HG03175 (cell line): Measurements from ENCODE around the gene METTL2A.
A peak's percentile ranks its signal among the peaks of the same experiment; 100 is the strongest.
"Not testable (repeated sequence)": the region's sequence is repeated elsewhere in the genome, so short reads cannot be mapped to it uniquely, and the experiment has no call there.

ENCODE experiments used
- ATAC-seq: cut with Tn5 transposase; IDR thresholded peaks from one replicate; pipeline ENCODE4 v1.9.1; 2021; ENCODE audit warnings: mild to moderate bottlenecking, moderate library complexity; ENCODE audit not compliant: unreplicated experiment

Gene METTL2A

DNA sequence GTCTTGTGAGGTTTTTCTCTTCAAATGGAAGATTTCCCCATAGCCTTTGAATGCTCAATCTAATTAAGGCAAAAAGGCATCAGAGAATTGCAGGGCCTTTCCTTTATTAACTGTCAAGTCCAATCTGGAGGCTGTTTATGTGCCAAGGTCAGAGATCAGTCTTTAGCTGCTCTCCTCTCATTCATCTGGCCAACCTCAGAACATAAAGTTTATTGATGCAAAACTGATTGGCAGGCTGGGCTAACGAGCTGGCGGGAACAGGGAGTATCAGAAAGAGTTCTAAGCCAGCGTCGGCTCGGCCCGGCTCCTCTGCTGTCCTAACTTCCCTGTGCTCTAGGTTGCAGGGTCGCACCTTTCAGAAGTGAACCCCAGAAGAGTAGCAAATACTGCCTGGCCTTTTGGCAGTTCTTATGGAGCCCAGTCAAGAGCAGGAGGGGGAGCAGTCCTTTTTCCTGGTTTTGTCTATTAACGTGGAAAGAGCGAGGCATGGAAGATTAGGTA, 47.7 kb downstream of the METTL2A start:
- ATAC-seq: not testable (repeated sequence)

DNA sequence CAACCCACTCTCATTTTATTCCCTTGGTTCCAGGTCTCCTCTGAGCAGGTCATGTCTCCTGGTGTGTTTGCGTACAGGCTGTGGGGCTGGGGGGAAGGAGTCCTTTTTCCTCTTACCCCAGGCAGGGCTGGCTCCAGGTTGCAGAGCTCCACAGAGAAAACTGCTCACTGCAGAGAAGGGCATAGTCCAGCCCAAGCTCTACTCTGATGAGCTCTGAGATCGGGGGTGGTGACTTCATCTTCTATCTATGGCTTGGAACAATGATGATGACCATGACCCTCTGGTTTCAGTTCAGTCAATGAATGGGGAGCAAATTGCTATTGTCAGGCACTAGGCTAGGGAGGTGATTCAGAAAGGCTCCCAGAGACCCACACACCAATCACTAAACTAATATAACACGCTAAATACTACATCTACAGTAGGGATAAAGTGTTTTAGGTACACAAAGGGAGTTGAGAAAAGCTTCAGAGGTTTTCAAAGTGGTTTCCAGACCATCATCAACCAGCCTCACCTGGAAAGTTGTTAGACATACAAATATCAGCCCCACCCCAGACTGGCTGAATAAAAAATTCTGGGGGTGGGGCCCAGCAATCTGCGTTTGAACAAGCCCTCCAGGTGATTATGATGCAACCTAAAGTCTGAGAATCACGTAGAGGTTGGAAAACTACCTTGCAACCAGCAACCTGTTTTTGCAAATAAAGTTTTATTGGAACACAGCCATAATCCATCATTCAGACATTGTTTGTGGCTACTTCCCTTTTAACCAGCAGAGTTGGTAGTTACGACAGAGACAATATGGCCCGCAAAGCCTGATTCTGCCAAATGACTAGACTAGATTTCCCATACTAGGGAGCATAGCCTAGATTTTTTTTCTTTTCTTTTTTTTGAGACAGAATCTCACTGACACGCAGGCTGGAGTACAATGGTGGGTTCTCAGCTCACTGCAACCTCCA, 49.6 kb downstream of the METTL2A start:
- ATAC-seq: not testable (repeated sequence)

DNA sequence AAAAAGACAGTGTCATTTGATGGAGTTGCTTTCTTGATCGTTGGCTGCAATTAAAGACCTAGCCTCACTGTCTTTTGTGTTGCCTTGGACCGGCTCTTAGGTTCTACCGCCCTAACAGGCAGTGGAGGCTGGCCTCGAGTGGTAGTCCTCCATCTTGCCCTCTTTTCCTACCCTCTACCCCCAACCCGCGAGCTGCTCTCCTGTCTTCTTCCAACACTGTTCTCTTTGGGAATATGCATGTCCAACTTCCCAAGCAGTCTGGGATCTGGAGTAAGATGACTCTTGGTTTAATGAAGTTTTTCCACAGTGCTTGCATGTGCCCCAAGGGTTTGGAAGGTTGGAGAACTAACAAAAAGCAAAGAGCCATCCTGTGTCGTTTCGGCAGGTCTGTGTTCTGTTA, 53.4 kb downstream of the METTL2A start:
- not testable (repeated sequence) for ATAC-seq

DNA sequence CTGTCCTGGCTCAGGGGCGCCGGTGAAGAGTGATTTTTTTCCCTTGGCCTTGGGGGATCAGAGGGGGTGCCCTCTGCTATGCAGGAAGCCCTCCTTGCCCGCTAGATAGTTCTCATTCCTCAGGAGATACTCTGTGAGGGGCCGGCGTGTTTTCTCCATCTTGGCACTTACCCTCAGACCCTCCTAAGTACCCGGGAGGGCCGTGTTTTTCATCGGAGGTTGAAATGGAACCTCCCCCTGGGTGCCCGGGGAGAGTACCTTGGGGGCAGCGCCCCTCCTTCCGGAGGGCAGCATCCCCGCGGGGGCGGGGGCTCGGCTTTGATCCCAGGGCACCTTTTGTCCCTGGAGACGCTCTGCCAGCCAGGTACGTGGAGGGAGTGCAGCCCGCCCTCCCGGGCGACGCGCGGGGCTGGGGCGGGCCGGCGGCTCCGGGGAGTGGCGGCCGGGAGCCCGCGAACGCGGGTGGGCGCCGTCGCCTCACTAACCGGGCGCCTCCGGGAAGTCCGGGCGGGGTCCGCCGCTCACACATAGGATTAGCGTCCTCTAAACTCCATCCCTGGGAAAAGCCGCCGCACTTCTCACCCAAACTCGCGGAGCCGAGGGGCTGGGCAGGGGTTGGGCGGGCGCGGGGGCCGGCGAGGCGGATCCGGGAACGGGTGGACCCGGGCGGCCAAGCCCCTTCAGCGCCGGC, 54.2 kb downstream of the METTL2A start:
- peak; percentile 24 for ATAC-seq

DNA sequence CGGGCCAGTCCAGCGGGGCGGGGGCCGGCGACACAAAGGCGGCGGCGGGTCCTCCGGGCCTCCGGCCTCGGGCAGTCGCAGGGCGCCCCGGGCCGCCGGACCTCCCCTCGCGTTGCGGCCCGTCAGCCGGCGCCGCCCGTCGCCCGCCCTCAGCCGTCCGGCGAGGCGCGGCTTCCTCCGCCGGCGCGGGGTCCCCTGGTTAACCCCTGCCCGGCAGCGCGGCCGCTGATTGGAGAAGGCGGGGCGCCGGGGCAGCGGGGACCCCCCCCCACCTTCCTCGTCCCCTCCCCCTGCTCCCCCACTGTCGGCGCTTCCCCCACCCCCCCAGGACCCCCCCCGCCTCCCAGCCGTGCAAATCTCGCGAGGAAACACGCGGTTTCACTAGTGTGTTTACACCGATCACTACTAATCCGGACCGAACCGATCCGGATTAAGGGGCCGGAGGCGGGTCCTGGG, 54.8 kb downstream of the METTL2A start, which contains the start of gene TLK2:
Gene TLK2, plus strand, starts transcription at position 402 of the 456 bp plus-strand sequence. CDS start 2,301 bp downstream, outside the sequence.
- peak; percentile 73 for ATAC-seq

DNA sequence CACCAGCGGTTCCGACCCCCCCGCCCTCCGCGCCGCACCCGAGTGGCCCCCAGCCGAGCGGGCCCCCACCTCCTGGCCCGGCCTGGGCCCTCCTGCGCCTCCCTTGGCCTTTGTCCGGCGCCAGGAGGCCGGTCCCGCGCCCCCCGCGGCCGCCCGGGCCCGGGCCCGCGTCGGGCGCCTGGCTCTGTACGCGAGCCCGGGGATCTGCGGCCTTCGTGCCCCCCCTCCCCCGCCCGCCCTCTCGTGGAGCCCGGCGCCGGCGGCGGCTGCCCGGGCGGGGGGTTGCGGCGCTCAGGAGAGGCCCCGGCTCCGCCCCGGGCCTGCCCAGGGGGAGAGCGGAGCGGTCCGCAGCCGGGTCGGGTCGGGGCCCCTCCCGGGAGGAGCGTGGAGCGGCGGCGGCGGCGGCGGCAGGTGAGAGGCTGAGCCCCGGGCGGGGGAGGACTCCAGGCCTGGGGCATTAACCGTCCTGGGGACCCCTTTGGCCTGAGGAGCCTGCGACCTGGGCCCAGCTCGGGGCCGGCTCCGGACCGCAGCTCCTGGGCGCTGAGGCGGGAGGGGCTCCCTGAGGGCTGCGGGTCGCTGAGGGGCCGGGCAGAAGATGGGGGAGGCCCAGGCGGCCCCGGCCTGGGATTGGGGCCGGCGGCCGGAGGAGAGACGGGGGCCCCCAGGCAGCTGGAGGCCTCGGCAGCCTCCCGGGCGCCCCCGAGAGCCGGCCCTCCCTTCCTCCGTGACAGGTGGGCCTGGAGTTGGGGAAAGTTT, 55.4 kb downstream of the METTL2A start:
- ATAC-seq: peak; percentile 33

DNA sequence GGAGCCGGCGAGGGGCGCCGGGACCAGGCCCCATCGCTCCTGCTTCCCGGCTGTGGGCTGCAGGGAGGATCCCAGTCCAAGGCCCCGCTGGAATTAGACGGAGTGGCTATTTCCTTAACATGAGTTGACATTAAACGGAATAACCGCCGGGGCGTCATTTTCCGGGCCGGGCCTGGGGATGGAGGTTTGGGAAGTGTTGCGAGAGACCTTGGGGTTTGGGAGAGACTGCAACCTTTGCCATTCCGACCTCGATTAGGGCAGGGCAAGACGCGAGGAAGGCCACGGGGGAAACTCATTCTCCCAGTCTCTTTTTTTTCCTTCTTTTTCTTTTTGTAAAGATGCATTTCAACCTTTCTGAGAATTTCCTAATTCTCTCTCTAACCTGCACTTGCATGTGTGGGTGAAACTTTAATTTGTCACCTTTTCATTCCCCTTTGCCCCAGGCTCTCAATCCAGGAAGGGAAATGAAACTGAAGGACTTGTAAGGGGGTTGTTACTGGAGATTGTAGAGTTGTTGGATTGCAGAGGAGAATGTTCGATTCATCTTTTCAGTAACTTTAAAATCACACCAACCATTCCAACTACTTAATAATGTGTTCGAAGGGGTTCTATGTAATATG, 56.1 kb downstream of the METTL2A start:
- not testable (repeated sequence) for ATAC-seq

DNA sequence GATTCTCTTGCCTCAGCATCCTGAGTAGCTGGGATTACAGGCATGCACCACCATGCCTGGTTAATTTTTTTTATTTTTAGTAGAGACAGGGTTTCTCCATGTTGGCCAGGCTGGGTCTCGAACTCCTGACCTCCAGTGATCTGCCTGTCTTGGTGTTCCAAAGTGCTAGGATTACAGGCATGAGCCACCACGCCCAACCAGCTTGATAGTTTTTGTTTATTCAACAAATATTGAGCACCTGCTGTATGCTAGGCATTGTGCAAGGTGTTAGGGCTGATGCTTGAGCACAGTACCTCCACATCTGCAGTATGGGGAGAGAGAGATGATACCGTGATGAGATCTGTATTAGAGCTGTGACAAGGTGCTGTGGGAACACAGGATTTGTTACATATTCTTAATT, 58.9 kb downstream of the METTL2A start:
- ATAC-seq: not testable (repeated sequence)

DNA sequence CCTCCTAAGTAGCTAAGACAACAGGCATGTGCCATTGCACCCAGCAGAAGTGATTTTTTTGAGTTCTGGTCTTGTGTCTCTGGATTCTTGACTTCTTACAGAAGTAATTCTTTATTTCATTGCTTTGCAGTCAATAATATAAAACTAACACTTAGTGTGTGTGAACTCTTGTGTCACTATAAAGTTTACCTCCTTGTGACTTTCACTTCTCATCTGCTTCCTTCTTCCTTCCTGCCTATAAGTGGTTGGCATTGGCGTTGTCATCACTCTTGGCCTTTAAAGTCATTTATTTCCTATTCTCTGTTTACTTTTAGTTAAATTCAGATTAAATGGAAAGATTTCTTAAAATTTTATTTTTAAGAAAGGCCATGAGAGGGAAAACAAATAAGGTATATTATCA, 67.3 kb downstream of the METTL2A start:
- not testable (repeated sequence) for ATAC-seq

DNA sequence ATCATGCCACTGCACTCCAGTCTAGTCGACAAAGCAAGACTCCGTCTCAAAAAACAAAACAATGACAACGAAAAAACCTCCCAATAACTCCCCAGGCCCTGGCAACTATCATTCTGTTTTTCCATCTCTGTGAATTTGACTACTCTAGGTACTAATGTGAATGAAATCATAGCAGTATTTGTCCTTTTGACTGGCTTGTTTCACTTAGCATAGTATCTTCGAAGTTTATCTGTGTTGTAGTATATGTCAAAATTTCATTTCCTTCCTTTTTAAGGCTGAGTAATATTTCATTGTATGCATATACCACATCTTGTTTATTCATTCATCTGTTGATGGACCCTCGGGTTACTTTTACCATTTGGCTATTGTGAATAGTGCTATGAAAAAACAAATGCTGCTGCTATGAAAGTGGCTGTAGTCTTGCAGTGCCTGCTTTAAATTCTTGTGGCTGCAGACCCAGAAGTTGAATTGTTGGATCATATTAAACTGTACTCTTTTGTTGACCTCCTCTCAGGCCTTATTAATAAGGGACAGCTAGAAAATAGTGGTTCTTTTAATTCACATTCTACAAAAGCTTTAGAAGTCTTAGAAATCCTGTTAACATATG, 69.5 kb downstream of the METTL2A start:
- ATAC-seq: not testable (repeated sequence)

DNA sequence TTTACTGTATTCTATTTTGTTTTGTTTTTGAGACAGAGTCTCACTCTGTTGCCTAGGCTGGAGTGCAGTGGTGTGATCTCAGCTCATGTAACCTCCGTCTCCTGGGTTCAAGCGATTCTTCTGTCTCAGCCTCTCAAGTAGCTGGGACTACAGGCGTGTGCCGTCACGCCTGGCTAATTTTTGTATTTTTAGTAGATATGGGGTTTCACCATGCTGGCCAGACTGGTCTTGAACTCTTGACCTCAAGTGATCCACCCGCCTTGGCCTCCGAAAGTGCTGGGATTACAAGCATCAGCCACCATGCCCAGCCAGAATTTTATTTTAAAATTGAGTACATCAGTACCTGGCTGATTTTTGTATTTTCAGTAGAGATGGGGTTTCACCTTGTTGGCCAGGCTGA, 70.4 kb downstream of the METTL2A start:
- not testable (repeated sequence) for ATAC-seq

DNA sequence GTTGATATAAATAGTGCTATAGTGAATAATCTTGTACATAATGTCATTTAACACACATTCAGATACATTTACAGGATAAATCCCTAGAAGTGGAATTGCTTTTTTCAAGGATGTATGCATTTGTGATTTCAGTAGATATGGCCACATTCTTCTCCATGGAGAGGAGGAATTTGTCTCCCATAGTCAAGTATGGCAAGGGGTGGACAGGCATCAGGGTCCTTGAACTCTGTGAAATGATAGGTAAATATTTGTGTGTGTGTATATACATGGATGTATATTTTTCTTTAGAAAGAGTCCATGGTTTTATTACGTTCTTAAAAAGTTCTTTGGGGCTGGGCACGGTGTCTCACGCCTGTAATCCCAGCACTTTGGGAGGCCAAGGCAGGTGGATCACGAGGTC, 72.6 kb downstream of the METTL2A start:
- not testable (repeated sequence) for ATAC-seq

DNA sequence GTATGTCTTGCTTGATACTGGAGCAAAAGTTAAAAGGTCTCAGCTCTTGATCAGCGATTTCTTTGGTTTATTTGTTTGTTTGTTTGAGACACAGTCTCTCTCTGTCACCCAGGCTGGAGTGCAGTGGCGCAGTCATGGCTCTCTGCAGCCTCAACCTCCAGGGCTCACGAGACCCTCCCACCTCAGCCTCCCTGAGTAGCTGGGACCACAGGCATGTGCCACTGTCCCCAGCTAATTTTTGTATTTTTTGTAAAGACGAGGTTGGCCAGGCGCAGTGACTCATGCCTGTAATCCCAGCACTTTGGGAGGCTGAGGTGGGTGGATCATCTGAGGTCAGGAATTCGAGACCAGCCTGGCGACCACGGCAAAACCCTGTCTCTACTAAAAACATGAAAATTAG, 75.1 kb downstream of the METTL2A start:
- ATAC-seq: not testable (repeated sequence)
